Loucy (cell line): Measurements from ENCODE around the gene SMPX.

Source experiments
- EZH2phosphoT487 ChIP-seq: fragments of 200-600 bp; IDR thresholded peaks from 2 replicates; pipeline ENCODE4 v1.6.1; 2018; ENCODE audit warnings: antibody characterized with exemption, mild to moderate bottlenecking, moderate library complexity, borderline replicate concordance
- TF ChIP-seq, protein P1 (sequence below): fragments of 200-600 bp; sonication (generic); conservative IDR thresholded peaks from 2 replicates; pipeline ENCODE4 v1.5.1; 2014; ENCODE audit warnings: mild to moderate bottlenecking, antibody characterized with exemption, low read length

DNA sequence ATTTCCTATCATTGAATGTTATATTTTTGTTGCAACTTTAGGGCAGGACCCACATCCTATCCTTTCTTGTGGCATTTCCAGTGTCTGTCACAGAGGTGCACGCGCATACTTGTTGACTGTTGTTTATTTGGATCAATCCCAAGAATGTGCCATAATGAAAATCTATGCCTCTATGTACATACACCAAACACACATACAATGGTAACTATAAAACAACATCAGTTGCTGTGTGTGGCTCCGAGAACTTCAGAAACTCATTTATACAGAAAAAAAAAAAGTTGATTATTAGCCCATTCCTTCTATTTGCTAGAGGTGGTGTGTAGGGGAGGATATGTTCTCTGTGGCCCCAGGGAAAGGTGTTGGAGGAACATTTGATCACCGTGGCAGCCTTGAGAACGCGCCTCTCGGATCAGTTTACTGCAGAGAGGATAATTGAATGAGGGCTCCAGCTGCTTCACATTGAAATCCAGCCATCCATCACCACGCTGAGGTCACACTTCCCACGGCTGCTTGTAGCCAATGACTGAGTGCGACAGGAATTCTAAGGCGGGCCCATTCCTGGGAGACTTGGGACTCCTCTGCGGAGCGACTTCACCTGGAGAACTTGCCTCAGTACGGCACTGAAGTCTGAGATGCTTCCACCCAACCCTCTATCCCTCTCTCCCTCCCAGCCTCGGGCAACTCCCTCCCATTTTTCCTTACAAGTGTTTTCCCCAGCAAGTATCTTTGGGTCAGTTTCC is 19.5 kb downstream of the SMPX start:
- TF ChIP-seq, protein P1, sequence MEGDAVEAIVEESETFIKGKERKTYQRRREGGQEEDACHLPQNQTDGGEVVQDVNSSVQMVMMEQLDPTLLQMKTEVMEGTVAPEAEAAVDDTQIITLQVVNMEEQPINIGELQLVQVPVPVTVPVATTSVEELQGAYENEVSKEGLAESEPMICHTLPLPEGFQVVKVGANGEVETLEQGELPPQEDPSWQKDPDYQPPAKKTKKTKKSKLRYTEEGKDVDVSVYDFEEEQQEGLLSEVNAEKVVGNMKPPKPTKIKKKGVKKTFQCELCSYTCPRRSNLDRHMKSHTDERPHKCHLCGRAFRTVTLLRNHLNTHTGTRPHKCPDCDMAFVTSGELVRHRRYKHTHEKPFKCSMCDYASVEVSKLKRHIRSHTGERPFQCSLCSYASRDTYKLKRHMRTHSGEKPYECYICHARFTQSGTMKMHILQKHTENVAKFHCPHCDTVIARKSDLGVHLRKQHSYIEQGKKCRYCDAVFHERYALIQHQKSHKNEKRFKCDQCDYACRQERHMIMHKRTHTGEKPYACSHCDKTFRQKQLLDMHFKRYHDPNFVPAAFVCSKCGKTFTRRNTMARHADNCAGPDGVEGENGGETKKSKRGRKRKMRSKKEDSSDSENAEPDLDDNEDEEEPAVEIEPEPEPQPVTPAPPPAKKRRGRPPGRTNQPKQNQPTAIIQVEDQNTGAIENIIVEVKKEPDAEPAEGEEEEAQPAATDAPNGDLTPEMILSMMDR: no peak
- no peak for TF ChIP-seq EZH2phosphoT487
